HK-2 (cell line): ENCODE data around the gene SLC12A7.
A peak's percentile ranks its signal among the peaks of the same experiment; 100 is the strongest.
"Not testable (repeated sequence)": the region's sequence is repeated elsewhere in the genome, so short reads cannot be mapped to it uniquely, and the experiment has no call there.

Experiments used
- DNase-seq: peaks from one replicate; pipeline ENCODE4 v3.0.0-alpha.2; 2018; ENCODE audit not compliant: unreplicated experiment

SLC12A7 gene

GRCh38 chr5:1109542-1110306 is 2.1 kb downstream of the SLC12A7 start:
- no peak for DNase-seq

GRCh38 chr5:1108865-1109174 is 3.0 kb downstream of the SLC12A7 start:
- DNase-seq, result no peak

- DNase-seq, result no peak
Observed at GRCh38 chr5:1108023-1108864, 3.6 kb downstream of the SLC12A7 start.

- DNase-seq, result no peak
Observed at GRCh38 chr5:1107167-1108022, 4.5 kb downstream of the SLC12A7 start.

- DNase-seq, result no peak
Observed at GRCh38 chr5:1106385-1107166, 5.3 kb downstream of the SLC12A7 start.

GRCh38 chr5:1105350-1106265 is 6.3 kb downstream of the SLC12A7 start:
- DNase-seq, result peak; percentile 42

- DNase-seq, result no peak
Observed at GRCh38 chr5:1104327-1105006, 7.4 kb downstream of the SLC12A7 start.

- no peak for DNase-seq
Observed at GRCh38 chr5:1103505-1104326, 8.1 kb downstream of the SLC12A7 start.

GRCh38 chr5:1103093-1103492 is 8.8 kb downstream of the SLC12A7 start:
- DNase-seq, result no peak

- DNase-seq, result no peak
Observed at GRCh38 chr5:1101961-1102713, 9.7 kb downstream of the SLC12A7 start.

GRCh38 chr5:1100664-1101574 is 10.9 kb downstream of the SLC12A7 start:
- DNase-seq, result no peak

- no peak for DNase-seq
Observed at GRCh38 chr5:1099926-1100663, 11.8 kb downstream of the SLC12A7 start.

- DNase-seq, result no peak
Observed at GRCh38 chr5:1098986-1099597, 12.8 kb downstream of the SLC12A7 start.

GRCh38 chr5:1097988-1098385 is 13.9 kb downstream of the SLC12A7 start:
- not testable (repeated sequence) for DNase-seq

GRCh38 chr5:1097381-1097987 is 14.4 kb downstream of the SLC12A7 start:
- no peak for DNase-seq

GRCh38 chr5:1096838-1097237 is 15.0 kb downstream of the SLC12A7 start:
- DNase-seq, result no peak
